Glomerular endothelial cell (primary cell): ENCODE data around the gene GDPGP1. TPM values are rescaled to one million over a fixed set of nuclear protein-coding genes. Genes with fewer than 3 reads are reported as not detected.

Source experiments
- DNase-seq: peaks from one replicate; pipeline ENCODE4 v3.0.0-alpha.2; 2011; ENCODE audit warnings: low read depth, low spot score; ENCODE audit errors: extremely low read depth
- total RNA-seq: library from RNA; depleted of rRNA; stranded (reverse); fragments of >200 nt; gene quantifications from 2 replicates; pipeline ENCODE4 v1.2.3, GENCODE V29; 2015

The GDPGP1 gene
- total RNA-seq, 1 donor from 2014 or later, result 12.4 TPM

GRCh38 chr15:90223441-90224165, 10.4 kb upstream of the GDPGP1 start:
- no peak for DNase-seq

- DNase-seq, result no peak
Observed at GRCh38 chr15:90225047-90225446, 9.0 kb upstream of the GDPGP1 start.

- DNase-seq, result no peak
Observed at GRCh38 chr15:90225504-90226234, 8.3 kb upstream of the GDPGP1 start.

GRCh38 chr15:90227336-90227735, 6.7 kb upstream of the GDPGP1 start:
- no peak for DNase-seq

- DNase-seq, result no peak
Observed at GRCh38 chr15:90227816-90228772, 5.9 kb upstream of the GDPGP1 start.

- no peak for DNase-seq
Observed at GRCh38 chr15:90228960-90229359, 5.0 kb upstream of the GDPGP1 start.

GRCh38 chr15:90230071-90230494, 3.9 kb upstream of the GDPGP1 start:
- DNase-seq, result no peak

- DNase-seq, result no peak
Observed at GRCh38 chr15:90230610-90231009, 3.4 kb upstream of the GDPGP1 start.

GRCh38 chr15:90231028-90232017, 2.7 kb upstream of the GDPGP1 start:
- no peak for DNase-seq

GRCh38 chr15:90232196-90232595, 1.8 kb upstream of the GDPGP1 start:
- no peak for DNase-seq

- DNase-seq, result no peak
Observed at GRCh38 chr15:90232941-90233386, 1.0 kb upstream of the GDPGP1 start.

- peak; percentile 58 for DNase-seq
Observed at GRCh38 chr15:90233387-90234095, 468 bp upstream of the GDPGP1 start, which contains the start of gene CIB1. Gene CIB1 (minus strand): TSS chr15:90233941. CDS start chr15:90233885, 56 bp downstream.

- DNase-seq, result no peak
Observed at GRCh38 chr15:90239371-90239770, 5.4 kb downstream of the GDPGP1 start.

- no peak for DNase-seq
Observed at GRCh38 chr15:90240856-90241255, 6.8 kb downstream of the GDPGP1 start.

- no peak for DNase-seq
Observed at GRCh38 chr15:90241343-90242192, 7.6 kb downstream of the GDPGP1 start.

- no peak for DNase-seq
Observed at GRCh38 chr15:90243943-90244639, 10.1 kb downstream of the GDPGP1 start.

- no peak for DNase-seq
Observed at GRCh38 chr15:90248789-90249202, 14.8 kb downstream of the GDPGP1 start.
